OCI-LY1 (cell line): ENCODE results near the gene TRIM2.

Source experiments
- EZH2 ChIP-seq: fragments of 200-600 bp; sonication (generic), shearing (Covaris generic); IDR thresholded peaks from 2 replicates; pipeline ENCODE4 v1.8.0; 2017; ENCODE audit warnings: borderline replicate concordance, mixed run types, mild to moderate bottlenecking, antibody characterized with exemption, low read length, moderate library complexity, mixed read lengths
- TF ChIP-seq, protein P1 (sequence below): fragments of 200-600 bp; sonication (generic), shearing (Covaris generic); IDR thresholded peaks from 2 replicates; pipeline ENCODE4 v1.5.1; 2017; ENCODE audit warnings: mild to moderate bottlenecking, antibody characterized with exemption, low read length, moderate library complexity, mixed read lengths

DNA sequence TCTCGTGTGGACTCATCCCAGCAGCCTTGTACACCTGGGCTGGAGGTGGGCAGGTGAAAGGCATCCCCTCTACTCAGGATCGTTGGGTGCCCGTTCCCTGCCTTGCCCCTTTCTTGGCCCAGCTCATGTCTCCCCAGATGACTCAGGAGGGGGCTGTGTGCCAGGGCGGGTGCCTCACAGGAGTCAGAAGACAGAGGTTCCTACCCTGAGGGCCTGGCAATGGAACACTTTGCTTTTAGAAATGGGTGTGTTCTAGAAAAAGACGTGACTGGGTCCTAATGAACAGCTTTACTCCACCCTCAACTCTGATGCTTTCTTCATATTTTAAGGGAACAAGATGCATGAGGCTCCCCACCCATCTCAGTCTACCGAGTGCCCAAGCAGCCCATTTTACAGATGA is 22.5 kb upstream of the TRIM2 start:
- TF ChIP-seq, protein P1, sequence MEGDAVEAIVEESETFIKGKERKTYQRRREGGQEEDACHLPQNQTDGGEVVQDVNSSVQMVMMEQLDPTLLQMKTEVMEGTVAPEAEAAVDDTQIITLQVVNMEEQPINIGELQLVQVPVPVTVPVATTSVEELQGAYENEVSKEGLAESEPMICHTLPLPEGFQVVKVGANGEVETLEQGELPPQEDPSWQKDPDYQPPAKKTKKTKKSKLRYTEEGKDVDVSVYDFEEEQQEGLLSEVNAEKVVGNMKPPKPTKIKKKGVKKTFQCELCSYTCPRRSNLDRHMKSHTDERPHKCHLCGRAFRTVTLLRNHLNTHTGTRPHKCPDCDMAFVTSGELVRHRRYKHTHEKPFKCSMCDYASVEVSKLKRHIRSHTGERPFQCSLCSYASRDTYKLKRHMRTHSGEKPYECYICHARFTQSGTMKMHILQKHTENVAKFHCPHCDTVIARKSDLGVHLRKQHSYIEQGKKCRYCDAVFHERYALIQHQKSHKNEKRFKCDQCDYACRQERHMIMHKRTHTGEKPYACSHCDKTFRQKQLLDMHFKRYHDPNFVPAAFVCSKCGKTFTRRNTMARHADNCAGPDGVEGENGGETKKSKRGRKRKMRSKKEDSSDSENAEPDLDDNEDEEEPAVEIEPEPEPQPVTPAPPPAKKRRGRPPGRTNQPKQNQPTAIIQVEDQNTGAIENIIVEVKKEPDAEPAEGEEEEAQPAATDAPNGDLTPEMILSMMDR = no peak
- no peak for TF ChIP-seq EZH2
